Endodermal cell (in vitro differentiated cells): ENCODE results near the gene MBD5. TPM values are rescaled to one million over a fixed set of nuclear protein-coding genes. Genes with fewer than 3 reads are reported as not detected.
A peak's percentile ranks its signal among the peaks of the same experiment; 100 is the strongest.

Source experiments
- DNase-seq: peaks from one replicate; pipeline ENCODE4 v3.0.0-alpha.2; 2017
- H3K27ac ChIP-seq: 2 replicates; pipeline ENCODE4 v1.5.1; 2013; ENCODE audit warnings: mild to moderate bottlenecking, low read depth, low read length, moderate library complexity
- H3K27me3 ChIP-seq: 2 replicates; pipeline ENCODE4 v1.6.1; 2013; ENCODE audit warnings: mild to moderate bottlenecking, low read length, moderate library complexity; ENCODE audit not compliant: insufficient read depth, control insufficient read depth, poor library complexity, severe bottlenecking
- H3K36me3 ChIP-seq: 2 replicates; pipeline ENCODE4 v1.7.0; 2013; ENCODE audit warnings: mild to moderate bottlenecking, low read length, moderate library complexity; ENCODE audit not compliant: control insufficient read depth, insufficient read depth
- H3K4me1 ChIP-seq: one replicate; pipeline ENCODE4 v1.7.0; 2013; ENCODE audit warnings: low read length; ENCODE audit not compliant: control insufficient read depth, insufficient read depth
- H3K4me3 ChIP-seq: 2 replicates; pipeline ENCODE4 v1.5.1; 2013; ENCODE audit warnings: mild to moderate bottlenecking, low read length, moderate library complexity
- H3K9ac ChIP-seq: 2 replicates; pipeline ENCODE4 v1.6.1; 2013; ENCODE audit warnings: mild to moderate bottlenecking, low read length, moderate library complexity; ENCODE audit not compliant: poor library complexity, severe bottlenecking; ENCODE audit errors: extremely low read depth
- H3K9me3 ChIP-seq: 2 replicates; pipeline ENCODE4 v1.6.1; 2013; ENCODE audit warnings: mild to moderate bottlenecking, low read length, moderate library complexity; ENCODE audit not compliant: control insufficient read depth
- H3K27ac Mint-ChIP-seq: 2 replicates; pipeline ENCODE4 v1.8.0; 2020; ENCODE audit warnings: mixed read lengths
- H3K27me3 Mint-ChIP-seq: 2 replicates; pipeline ENCODE4 v1.8.0; 2021; ENCODE audit warnings: mild to moderate bottlenecking, mixed read lengths; ENCODE audit not compliant: insufficient read depth
- H3K36me3 Mint-ChIP-seq: 2 replicates; pipeline ENCODE4 v1.8.0; 2020; ENCODE audit warnings: low read depth, mixed read lengths
- H3K4me1 Mint-ChIP-seq: 2 replicates; pipeline ENCODE4 v1.8.0; 2020; ENCODE audit warnings: mixed read lengths
- H3K4me3 Mint-ChIP-seq: 2 replicates; pipeline ENCODE4 v1.8.0; 2020; ENCODE audit warnings: mild to moderate bottlenecking, moderate library complexity, mixed read lengths
- H3K9me3 Mint-ChIP-seq: 2 replicates; pipeline ENCODE4 v1.8.0; 2020; ENCODE audit warnings: mild to moderate bottlenecking, mixed read lengths
- WGBS, 2 experiments: methylation state at CpG; one replicate each; pipeline versions ENCODE4 v1.1.5 to v1.1.7; 2013; ENCODE audit warnings: missing lambda C conversion rate in 2 of 2, mixed read lengths in 1 of 2; ENCODE audit not compliant: insufficient coverage in 1 of 2, insufficient read length in 1 of 2; 5-methylcytosine and 5-hydroxymethylcytosine counted together
- total RNA-seq, 2 donors: library from RNA; stranded (reverse); fragmentation: NEBNext Ultra II Directional in 1 of 2; extraction: Animal tissue kit (Norgen Biotek cat#: 25700) in 1 of 2; gene quantifications; 2 replicates in 1 of 2; 3 replicates in 1 of 2; pipeline ENCODE4 v1.2.1, GENCODE V29; 2021
- TF ChIP-seq, protein P1 (sequence below): fragments of 200-600 bp; sonication (generic); conservative IDR thresholded peaks from 2 replicates; pipeline ENCODE4 v1.5.0; 2021; ENCODE audit warnings: antibody characterized with exemption, mild to moderate bottlenecking

The MBD5 gene
- total RNA-seq, 2 donors from 2014 or later: 49.1 to 55.7 TPM

DNA sequence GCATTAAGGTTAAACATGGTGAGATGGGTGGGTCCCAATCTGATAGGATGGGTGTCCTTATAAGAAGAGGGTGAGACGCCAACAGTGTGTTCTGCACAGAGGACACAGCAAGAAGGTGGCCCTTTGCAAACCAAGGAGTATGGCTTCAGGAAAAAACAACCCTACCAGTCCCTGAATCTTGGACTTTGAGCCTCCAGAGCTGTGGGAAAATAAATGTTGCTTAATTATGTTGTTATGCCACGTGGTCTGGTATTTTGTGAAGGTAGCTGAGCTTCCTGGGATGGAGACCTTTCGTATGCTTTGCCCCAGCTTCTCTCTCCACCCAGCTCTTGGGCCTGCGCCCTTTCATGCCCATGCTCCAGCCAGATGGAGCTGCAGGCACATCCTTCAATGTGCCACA lies 509.5 kb downstream of the MBD5 start:
- Histone ChIP-seq H3K36me3 (no peaks in the 10 kb centered on the region), H3K27me3 (peaks cover 21% of the 10 kb centered on the region), H3K4me1 (peaks cover 6% of the 10 kb centered on the region), H3K9ac (no peak overlapping the region), H3K27ac (no peak overlapping the region), H3K4me3 (no peak overlapping the region), H3K9me3 (no peaks in the 10 kb centered on the region)
- Mint-ChIP-seq H3K4me1 (peaks cover 14% of the 10 kb centered on the region), H3K27me3 (peaks cover 66% of the 10 kb centered on the region), H3K4me3 (no peak overlapping the region), H3K9me3 (no peaks in the 10 kb centered on the region), H3K36me3 (no peaks in the 10 kb centered on the region), H3K27ac (no peak overlapping the region)
- DNase-seq: no peak
- 81 to 86% methylated on average over 2 to 4 of the region's 4 CpGs for WGBS, 2 experiments
- TF ChIP-seq, protein P1, sequence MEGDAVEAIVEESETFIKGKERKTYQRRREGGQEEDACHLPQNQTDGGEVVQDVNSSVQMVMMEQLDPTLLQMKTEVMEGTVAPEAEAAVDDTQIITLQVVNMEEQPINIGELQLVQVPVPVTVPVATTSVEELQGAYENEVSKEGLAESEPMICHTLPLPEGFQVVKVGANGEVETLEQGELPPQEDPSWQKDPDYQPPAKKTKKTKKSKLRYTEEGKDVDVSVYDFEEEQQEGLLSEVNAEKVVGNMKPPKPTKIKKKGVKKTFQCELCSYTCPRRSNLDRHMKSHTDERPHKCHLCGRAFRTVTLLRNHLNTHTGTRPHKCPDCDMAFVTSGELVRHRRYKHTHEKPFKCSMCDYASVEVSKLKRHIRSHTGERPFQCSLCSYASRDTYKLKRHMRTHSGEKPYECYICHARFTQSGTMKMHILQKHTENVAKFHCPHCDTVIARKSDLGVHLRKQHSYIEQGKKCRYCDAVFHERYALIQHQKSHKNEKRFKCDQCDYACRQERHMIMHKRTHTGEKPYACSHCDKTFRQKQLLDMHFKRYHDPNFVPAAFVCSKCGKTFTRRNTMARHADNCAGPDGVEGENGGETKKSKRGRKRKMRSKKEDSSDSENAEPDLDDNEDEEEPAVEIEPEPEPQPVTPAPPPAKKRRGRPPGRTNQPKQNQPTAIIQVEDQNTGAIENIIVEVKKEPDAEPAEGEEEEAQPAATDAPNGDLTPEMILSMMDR: no peak

DNA sequence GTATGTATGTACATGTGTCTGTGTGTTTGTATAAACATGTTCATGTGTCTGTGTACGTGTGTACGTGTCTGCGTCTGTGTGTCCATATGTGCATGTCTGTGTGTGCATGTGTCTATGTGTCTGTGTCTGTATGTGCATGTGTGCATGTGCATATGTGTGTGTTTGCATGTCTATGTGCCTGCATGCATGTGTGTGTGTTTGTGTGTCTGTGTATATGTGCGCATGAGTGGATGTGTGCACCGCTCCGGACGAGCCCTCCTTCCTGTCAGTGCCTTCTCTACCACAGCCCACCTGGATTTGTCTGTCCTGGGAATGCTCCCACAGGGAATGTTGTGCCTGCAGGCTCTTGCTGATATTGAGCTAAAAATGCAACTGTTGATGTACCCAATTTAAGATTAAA lies 510.3 kb downstream of the MBD5 start:
- Mint-ChIP-seq H3K27me3 (peaks cover 75% of the 10 kb centered on the region), H3K36me3 (no peaks in the 10 kb centered on the region), H3K9me3 (no peaks in the 10 kb centered on the region), H3K4me3 (no peak overlapping the region), H3K27ac (no peak overlapping the region), H3K4me1 (peaks cover 14% of the 10 kb centered on the region)
- no peak overlapping the region for H3K27ac ChIP-seq
- WGBS, 2 experiments: 99% methylated on average over 7 of the region's 7 CpGs; no CpG with 5 or more reads in 1 of the 2 experiments
- H3K9me3 ChIP-seq: no peaks in the 10 kb centered on the region
- no peaks in the 10 kb centered on the region for H3K36me3 ChIP-seq
- peaks cover 30% of the 10 kb centered on the region for H3K27me3 ChIP-seq
- H3K9ac ChIP-seq: no peak overlapping the region
- peaks cover 6% of the 10 kb centered on the region for H3K4me1 ChIP-seq
- TF ChIP-seq, protein P1: no peak
- no peak for DNase-seq
- H3K4me3 ChIP-seq: no peak overlapping the region

DNA sequence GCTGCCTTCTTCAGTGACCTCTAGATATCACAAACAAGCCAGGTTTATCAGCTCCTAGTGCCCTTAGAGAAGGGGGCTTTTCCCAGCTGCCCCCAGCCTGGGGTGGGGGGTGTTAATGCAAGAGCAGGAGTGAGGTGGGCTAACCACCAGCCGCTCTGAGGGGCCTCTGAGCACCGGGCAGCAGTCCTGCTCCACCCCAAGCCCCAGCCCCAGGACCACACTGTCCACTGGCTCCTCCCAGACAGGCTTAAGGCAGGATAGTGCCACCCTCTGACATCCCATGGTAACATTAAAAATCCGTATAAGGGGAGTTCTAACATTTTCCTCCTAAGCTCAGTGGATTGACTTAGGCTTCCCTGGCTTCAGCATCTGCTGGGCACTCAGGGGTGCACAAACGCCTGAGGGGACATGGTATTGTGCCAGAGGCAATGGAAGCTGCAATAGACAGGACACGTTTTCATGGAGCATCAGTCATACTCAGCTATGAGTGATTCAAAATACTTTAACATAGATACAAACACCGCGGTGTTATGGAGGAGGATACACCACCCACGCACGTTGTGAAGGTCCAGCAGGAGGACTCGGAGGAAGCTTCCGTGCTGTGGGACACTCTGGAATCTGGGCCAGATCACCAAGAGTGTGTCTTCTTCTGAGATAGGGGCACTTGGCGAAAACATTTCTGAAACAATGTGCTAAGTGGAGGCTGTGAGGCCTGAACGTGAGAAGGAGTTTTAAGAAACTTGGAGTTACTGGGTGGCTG lies 511.0 kb downstream of the MBD5 start:
- peak; percentile 41 for DNase-seq
- Mint-ChIP-seq H3K36me3 (no peaks in the 10 kb centered on the region), H3K4me1 (peaks cover 14% of the 10 kb centered on the region), H3K27me3 (peaks cover 73% of the 10 kb centered on the region), H3K9me3 (no peaks in the 10 kb centered on the region), H3K4me3 (no peak overlapping the region), H3K27ac (no peak overlapping the region)
- Histone ChIP-seq H3K9ac (no peak overlapping the region), H3K36me3 (no peaks in the 10 kb centered on the region), H3K9me3 (no peaks in the 10 kb centered on the region), H3K4me1 (peaks cover 6% of the 10 kb centered on the region), H3K27me3 (peaks cover 36% of the 10 kb centered on the region), H3K27ac (no peak overlapping the region), H3K4me3 (no peak overlapping the region)
- TF ChIP-seq, protein P1: no peak
- 90 to 92% methylated on average over 4 to 13 of the region's 13 CpGs for WGBS, 2 experiments
